Epithelial cell of esophagus (primary cell): ENCODE measurements around the gene RNF182.

ENCODE experiments used
- DNase-seq: peaks from one replicate; pipeline ENCODE4 v3.0.0; 2010; ENCODE audit warnings: low read depth
- H3K4me3 ChIP-seq: 2 replicates; pipeline ENCODE4 v1.5.1; 2011; ENCODE audit warnings: mild to moderate bottlenecking, low read length, control low read depth
- CTCF ChIP-seq: IDR thresholded peaks from 2 replicates; pipeline ENCODE4 v1.5.1; 2011; ENCODE audit warnings: low read depth, mild to moderate bottlenecking, low read length, control low read depth, inconsistent platforms; ENCODE audit not compliant: insufficient read depth; ENCODE audit errors: missing control alignments

The RNF182 gene

GRCh38 chr6:14000901-14001300 lies 76.1 kb downstream of the RNF182 start:
- no peak overlapping the region for H3K4me3 ChIP-seq
- no peak for DNase-seq
- no peak for TF ChIP-seq CTCF

- no peak overlapping the region for H3K4me3 ChIP-seq
- peak; percentile 91 for DNase-seq
- TF ChIP-seq CTCF = no peak
Observed at GRCh38 chr6:14001329-14002012, 76.7 kb downstream of the RNF182 start.

- no peak overlapping the region for H3K4me3 ChIP-seq
- no peak for DNase-seq
- TF ChIP-seq CTCF = no peak
Observed at GRCh38 chr6:14002176-14002947, 77.6 kb downstream of the RNF182 start.

- H3K4me3 ChIP-seq = no peak overlapping the region
- TF ChIP-seq CTCF = no peak
- no peak for DNase-seq
Observed at GRCh38 chr6:14004258-14004657, 79.5 kb downstream of the RNF182 start.

GRCh38 chr6:14008809-14009208 lies 84.1 kb downstream of the RNF182 start:
- no peak for TF ChIP-seq CTCF
- DNase-seq = no peak
- H3K4me3 ChIP-seq = no peak overlapping the region

- no peak for TF ChIP-seq CTCF
- H3K4me3 ChIP-seq = no peak overlapping the region
- no peak for DNase-seq
Observed at GRCh38 chr6:14009431-14009830, 84.7 kb downstream of the RNF182 start.

GRCh38 chr6:14010275-14010674 lies 85.5 kb downstream of the RNF182 start:
- no peak for DNase-seq
- no peak for TF ChIP-seq CTCF
- H3K4me3 ChIP-seq = no peak overlapping the region
